Measurements from ENCODE around the gene DAB2IP.

DAB2IP gene

DNA sequence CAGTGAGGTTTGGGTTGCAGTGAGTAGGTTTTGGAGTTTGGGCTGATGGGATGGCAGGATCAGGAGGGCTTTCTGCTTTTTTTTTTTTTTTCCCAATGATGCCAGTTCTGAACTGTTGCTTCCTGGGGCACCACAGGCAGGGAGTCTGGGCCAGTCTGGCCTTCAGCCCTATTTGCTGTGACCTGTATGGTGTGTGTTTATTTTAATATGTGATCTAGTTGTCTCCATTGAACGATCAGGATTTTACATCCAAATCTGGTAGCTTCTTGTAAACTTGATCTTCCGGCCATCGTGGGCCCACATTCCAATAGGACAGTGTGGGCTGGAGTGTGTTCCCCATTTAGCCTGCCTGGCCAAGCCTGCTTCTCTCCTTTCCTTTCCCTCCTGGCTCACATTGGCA lies 25.8 kb upstream of the DAB2IP start:
- DNase-seq (ENCODE audit: low read depth in 2 of 2): no peak

DNA sequence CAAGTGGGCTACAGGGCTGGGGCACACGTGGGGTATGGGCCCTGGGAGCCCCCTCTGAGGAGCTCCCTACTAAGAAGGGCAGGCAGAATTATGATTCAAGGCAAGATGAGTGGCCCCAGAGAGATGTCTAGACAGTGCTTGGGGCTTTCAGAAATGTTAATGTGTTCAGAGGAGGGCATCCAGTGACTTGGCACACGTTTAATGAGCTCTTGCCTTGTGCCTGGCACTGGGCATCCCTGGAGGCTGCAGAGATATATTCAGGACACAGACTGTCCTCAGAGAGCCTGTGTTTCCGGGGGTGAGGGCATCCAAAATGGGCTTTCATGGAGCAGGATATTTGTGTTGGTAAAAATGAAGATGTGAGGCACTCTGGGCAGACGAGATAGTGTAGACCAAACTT lies 25.4 kb upstream of the DAB2IP start:
- no peak for DNase-seq (ENCODE audit: low read depth in 2 of 2)

GRCh38 chr9:121627427-121627826 lies 24.0 kb upstream of the DAB2IP start:
- no peak for DNase-seq (ENCODE audit: low read depth in 2 of 2)

GRCh38 chr9:121628401-121628800 lies 23.0 kb upstream of the DAB2IP start:
- DNase-seq (ENCODE audit: low read depth in 2 of 2): no peak

DNA sequence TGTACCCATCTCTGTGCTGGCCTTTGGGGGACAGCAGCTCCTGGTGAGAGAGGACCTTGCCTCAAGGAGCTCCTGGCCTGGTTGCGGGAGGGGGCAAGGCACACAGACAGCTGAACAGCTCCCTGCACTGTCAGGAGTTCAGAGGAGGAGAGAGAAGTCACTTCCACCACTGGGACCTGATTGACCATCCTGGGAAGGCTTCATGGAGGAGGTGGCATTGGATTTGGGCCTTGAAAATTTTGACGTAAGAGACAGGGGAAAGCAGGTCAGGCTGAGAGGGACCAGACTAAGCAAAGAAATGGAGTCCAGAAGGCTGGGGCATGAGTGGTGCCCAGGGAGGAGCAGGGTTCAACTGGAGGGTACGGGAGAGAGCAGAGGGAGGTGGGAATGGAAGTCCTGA lies 20.3 kb upstream of the DAB2IP start:
- no peak for DNase-seq (ENCODE audit: low read depth in 2 of 2)

DNA sequence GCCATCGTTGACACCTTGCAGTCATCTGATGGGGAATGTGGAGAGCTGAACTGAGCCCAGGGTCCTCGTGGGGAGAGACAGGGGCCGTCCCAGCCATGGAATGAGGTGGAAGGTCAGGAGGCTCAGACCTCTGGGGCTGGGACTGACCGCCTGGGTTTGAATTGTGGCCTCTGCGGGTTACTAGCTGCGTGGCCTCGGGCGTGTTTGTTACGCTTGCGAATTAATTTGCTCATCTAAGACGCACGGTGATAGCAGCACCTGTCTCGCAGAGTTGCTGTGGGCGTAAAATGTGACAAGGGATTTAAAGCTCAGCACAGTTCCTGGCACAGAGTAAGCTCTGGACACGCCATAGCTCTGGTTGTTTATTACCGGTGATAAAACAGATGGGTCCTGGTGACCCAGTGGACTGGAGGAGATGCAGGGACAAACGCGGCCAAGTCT lies 19.4 kb upstream of the DAB2IP start:
- no peak for DNase-seq (ENCODE audit: low read depth in 2 of 2)

DNA sequence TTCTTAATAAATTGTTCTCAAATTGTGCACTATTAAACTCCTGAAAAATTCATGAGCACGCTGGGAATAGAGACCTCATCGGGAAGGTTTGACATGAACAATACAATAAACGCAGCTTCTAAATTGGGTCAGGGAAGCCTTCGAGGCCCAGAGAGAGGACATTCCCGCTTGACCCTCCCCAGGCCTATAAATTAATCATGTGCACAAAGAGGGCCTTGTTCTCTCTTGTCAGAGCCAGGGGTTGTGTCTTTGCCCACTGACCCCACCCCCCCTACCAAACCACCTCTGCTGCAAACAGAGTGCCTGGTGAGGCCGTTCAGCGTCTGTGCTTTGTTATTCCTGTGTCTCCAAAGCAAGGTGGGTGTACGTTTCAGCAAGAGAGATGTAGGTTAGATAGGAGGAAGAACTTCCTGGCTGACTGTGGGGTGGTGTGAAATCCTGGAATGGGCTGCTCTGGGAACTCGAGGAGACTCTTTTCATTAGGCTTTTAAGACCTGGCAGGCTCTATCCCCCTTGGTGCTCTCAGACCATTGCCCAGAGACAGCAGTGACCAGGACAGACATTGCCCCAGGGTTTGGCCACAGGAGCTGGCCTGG lies 18.2 kb upstream of the DAB2IP start:
- DNase-seq (ENCODE audit: low read depth in 2 of 2): no peak

DNA sequence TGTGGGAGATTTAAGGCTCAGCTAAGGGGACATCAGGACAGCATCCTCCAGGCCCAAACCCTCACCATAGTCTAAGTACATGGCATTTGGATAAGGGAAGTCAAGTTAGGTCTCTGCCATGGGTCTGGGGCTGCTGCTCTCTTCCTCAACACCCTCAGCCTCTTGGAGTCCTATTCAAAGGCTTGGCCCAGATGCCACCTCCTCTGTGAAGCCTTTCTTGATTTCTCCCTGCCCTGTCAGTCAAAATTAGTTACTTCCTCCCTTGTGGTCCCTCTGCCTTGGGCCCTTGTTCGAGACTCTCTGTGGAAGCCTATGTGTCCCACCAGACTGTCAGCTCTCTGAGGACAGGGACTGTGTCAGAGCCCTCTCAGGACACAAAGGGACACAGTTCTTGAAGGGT lies 17.7 kb upstream of the DAB2IP start:
- DNase-seq (ENCODE audit: low read depth in 2 of 2): no peak

DNA sequence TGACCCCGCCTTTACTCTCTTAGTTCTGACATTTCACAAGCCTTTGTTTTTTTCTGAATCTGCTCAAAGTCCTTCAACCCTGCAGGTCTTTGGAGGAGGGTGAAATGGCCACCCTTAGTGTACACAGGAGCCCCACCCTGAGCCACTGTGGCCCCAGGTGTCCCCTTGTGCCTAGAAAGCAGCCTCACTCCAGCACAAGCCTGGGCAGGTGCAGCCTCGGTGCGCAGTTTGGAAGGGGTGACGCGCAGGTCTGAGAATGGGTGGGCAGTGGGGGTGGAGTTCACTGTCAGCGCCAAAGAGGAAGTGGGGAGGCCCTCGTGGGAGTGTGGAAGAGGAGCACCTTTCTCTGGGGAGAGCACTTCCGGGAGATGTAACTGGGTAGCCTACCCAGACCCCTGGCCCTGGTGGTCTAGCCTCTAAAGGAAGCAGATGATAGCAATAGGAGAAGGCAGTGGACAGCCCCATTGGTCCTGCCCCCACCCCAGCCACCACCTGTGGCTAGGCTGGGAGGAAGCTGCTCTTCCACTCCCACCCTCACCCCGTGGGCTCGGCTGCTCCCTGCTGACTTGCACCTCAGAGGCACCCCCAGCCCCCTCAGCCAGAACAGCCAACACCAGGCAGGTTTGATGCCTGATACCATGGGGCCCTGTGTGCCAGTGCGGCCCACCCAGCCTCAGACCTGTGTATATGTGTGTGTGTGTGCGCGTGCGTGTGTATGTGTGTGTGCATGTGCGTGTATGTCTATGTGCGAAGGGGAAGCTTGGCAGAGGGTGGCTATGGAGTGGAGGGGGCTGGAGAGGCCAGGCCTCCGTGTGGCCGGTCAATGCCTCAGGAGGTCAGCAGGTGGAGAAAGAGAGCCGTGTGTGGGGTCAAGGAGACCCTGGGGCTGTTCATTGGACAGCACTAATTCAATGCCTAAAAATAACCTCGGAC lies 16.8 kb upstream of the DAB2IP start:
- DNase-seq (ENCODE audit: low read depth in 2 of 2): no peak

DNA sequence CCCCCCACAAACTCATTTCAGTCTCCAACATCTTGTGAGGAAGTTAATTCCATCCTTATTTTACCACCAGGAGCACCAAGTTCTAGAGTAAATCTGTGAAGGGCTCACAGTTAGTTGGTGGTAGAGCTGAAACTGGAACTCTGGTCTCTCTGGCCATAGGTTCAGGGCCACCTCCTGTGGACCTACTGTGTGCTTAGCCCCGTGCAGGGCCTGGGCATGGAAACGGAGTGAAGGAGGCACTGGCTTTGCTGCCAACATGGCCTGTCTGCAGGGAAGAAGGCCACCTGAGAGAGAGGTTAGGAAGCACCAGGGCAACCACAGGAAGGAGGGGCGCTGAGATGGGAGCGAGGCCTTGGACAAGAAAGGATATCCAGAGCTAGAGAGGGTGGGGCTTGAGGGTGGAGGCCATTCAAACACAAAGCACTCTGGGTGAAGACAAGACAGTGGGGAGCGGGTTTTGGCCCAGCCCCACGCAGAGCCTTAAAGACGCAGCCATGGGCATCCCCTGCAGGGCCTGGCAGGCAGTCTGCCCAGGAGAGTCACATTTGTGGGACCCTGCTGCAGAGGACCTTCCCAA lies 16.0 kb upstream of the DAB2IP start:
- no peak for DNase-seq (ENCODE audit: low read depth in 2 of 2)

- DNase-seq (ENCODE audit: low read depth in 2 of 2): no peak
Measured at GRCh38 chr9:121636341-121636865, 15.0 kb upstream of the DAB2IP start.

DNA sequence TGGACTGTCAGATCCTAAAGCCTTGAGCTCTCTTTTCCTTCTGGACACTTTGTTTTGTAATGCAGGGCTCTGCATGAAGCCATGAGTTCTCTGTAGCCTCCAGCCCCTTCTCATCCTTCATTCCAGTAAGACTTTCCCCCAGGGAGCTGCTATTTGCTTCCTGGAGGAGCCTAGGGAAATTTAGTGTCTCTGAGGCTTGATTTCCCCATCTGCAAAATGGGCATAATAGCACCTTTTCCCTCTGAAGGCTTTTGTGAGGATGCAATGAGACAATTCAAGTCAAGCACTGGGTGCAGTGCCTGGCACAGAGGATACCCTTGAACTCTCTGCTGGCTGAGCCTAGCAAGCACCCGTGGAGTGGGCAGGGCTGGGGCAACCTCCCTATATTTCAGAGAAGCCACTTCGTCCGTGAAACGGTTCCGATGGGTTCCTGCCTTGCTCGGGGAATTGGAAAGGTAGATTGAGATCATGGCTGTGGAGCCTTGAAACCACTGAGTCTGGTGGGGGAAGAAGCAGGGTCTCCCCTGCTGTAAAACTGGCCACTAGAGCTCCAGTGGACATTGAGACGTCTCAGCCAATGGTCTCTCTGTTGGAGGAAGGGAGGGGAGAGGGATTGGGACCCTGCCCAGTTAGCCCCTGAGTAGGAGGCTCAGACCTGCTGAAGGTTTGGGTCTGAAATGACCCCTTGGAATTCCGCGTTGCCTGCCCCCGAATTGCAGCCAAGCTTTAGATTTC lies 14.3 kb upstream of the DAB2IP start:
- DNase-seq (ENCODE audit: low read depth in 2 of 2): no peak

DNA sequence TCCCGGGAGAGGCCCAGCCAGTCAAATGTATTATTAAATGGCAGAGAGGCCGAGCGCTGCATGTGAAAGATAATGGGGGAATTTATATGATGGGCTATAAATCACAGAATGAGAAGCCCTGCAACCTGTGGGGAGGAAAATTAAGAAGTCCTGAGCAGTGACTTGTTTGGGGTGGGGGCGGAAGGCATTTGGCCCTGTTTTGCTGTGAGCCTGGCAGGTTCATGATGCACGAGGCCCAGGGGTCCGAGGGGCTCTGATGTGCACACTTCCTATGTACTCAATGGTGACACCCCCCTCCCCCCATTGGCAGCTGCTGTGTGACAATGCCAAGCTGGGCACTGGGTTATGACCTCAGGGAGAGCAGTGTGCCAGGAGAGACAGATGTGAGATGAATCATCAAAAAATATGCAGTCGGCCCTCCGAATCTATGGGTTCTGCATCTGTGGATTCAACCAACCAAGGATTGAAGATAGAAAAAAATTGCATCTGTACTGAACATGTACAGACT lies 13.7 kb upstream of the DAB2IP start:
- DNase-seq (ENCODE audit: low read depth in 2 of 2): no peak

GRCh38 chr9:121638399-121638798 lies 13.0 kb upstream of the DAB2IP start:
- no peak for DNase-seq (ENCODE audit: low read depth in 2 of 2)

DNA sequence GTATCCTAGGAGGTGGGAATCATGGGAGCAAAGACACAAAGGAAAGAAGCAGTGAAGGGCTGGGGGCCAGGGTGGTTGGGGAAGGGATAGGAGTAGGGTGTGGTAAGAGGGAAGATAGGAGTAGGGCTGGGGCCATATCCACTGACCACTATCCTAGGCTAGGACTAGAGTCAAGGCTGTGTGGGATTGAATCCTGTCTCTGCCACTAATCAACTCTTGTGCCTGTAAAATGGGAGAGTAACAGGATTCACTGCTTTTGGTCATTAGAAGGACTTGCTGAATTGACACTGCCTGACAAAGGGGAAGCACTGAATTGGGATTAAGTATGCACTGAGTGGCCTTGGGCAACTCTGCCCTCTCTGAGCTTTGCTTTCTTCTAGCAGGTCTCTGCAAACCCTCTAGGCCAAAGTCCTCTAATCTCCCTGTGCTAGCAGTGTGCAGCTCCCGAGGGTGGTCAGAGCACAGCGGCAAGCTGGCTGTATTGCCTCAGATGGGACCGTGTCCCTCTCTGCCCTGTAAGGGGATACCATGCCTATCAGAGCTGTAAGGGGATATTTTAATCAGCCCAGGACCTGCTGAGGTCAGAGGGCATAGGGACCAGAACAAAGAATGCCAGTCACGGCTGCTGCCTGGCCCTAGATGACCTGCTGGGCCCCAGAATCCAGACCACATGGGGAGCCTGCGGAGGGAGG lies 12.4 kb upstream of the DAB2IP start:
- no peak for DNase-seq (ENCODE audit: low read depth in 2 of 2)

DNA sequence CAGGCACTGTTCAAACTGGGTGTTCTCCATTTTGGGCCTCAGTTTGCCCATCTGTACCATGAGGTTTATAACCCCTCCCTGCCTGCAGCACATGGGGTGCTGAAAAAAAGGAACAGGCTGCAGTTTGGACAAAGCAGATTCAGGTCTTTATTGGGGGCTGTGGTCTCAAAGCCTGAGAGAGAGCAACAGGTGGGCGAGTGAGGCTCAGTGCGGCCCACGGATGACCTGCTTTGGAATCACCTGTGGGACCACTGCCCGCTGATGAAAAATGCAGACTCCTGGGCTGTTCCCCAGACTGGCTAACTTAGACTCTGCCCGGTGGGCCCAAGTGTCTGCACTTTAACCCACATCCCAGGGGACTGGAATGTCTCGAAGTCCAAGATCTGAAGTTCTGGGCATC lies 11.8 kb upstream of the DAB2IP start:
- no peak for DNase-seq (ENCODE audit: low read depth in 2 of 2)

DNA sequence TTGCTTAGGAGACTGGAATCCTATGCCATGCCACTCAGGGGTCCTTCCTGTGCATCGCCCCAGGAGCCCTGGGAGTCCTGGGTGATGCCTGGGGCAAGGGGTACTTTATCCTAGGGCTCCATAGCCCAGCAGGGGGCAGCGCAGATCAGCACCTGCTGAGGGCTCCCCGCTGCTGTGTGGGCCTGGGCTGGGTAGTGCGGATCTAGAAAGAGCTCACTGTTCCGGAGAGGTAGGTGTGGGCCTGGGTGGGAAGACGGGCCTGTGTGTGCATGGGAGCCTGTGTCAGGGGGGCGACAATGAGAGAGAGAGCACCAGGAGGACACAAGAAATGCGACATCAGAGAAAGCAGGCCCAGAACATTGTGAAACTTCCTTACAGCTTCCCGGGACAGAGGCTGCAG lies 11.4 kb upstream of the DAB2IP start:
- no peak for DNase-seq (ENCODE audit: low read depth in 2 of 2)

- DNase-seq (ENCODE audit: low read depth in 2 of 2): no peak
Measured at GRCh38 chr9:121640491-121641223, 10.8 kb upstream of the DAB2IP start.

- no peak for DNase-seq (ENCODE audit: low read depth in 2 of 2)
Measured at GRCh38 chr9:121641224-121641611, 10.2 kb upstream of the DAB2IP start.

GRCh38 chr9:121642758-121643157 lies 8.7 kb upstream of the DAB2IP start:
- DNase-seq (ENCODE audit: low read depth in 2 of 2): no peak

DNA sequence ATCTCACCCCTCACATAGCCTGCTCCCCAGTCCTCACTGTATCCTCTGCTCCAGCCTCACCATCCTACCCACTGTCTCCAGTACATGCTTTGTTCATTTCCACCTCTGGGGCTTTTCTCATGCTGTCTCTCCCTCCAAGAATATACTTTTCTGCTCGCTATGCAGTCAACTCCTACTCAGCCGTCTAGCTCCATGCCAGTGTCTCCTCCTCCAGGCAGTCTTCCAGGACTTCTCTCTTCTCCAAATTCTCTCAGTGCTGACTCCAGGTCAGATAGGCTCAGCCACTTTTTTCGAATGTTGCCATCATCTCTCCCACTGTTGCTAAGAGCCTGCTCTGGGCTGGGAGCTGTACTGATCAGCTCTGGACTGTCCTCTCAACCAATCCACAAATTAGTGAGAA lies 8.0 kb upstream of the DAB2IP start:
- no peak for DNase-seq (ENCODE audit: low read depth in 2 of 2)

Measured in fibroblast of skin of left biceps (primary cell).